ENCODE results near the gene BCAM.
"Not testable (repeated sequence)": the region's sequence is repeated elsewhere in the genome, so short reads cannot be mapped to it uniquely, and the experiment has no call there.

Gene BCAM

GRCh38 chr19:44776402-44777096 lies 32.4 kb upstream of the BCAM start:
- Mint-ChIP-seq H3K9me3 (no peaks in the 10 kb centered on the region), H3K4me1 (peaks cover 15% of the 10 kb centered on the region), H3K27me3 (ENCODE audit: low read depth) (peaks cover 12% of the 10 kb centered on the region), H3K4me3 (no peak overlapping the region), H3K27ac (peak overlapping the region in 1 of 3 experiments; percentile 43), H3K36me3 (ENCODE audit: low read depth) (no peaks in the 10 kb centered on the region)
- no peak for TF ChIP-seq CTCF (IDR thresholded peaks at IDR 0.05; ENCODE audit: unreplicated experiment in 3 of 3)

GRCh38 chr19:44777715-44778347 lies 31.1 kb upstream of the BCAM start, which contains the start of gene CBLC:
CBLC (plus strand) TSS chr19:44777890; CDS start chr19:44777932, 42 bp downstream.
- H3K4me3 Mint-ChIP-seq, result peak within 1 kb of the TSS in 1 of 3 experiments; percentile 9

GRCh38 chr19:44779150-44779549 lies 29.8 kb upstream of the BCAM start:
- TF ChIP-seq CTCF (IDR thresholded peaks at IDR 0.05; ENCODE audit: unreplicated experiment in 3 of 3), result no peak
- Mint-ChIP-seq H3K4me3 (no peak overlapping the region), H3K27ac (no peak overlapping the region), H3K27me3 (ENCODE audit: low read depth) (peaks cover 12% of the 10 kb centered on the region), H3K36me3 (ENCODE audit: low read depth) (no peaks in the 10 kb centered on the region), H3K4me1 (peaks cover 8% of the 10 kb centered on the region), H3K9me3 (no peaks in the 10 kb centered on the region)

More at GRCh38 chr19:44777715-44778347, 31.1 kb upstream of the BCAM start, which contains the start of gene CBLC:
- no peaks in the 10 kb centered on the region for H3K9me3 Mint-ChIP-seq
- H3K36me3 Mint-ChIP-seq (ENCODE audit: low read depth), result no peaks in the 10 kb centered on the region
- peaks cover 12% of the 10 kb centered on the region for H3K27me3 Mint-ChIP-seq (ENCODE audit: low read depth)
- H3K27ac Mint-ChIP-seq, result no peak within 1 kb of the TSS
- H3K4me1 Mint-ChIP-seq, result peaks cover 15% of the 10 kb centered on the region
- no peak for TF ChIP-seq CTCF (IDR thresholded peaks at IDR 0.05; ENCODE audit: unreplicated experiment in 3 of 3)

GRCh38 chr19:44781694-44782093 lies 27.2 kb upstream of the BCAM start:
- H3K9me3 Mint-ChIP-seq; H3K27me3 Mint-ChIP-seq (ENCODE audit: low read depth); H3K4me3 Mint-ChIP-seq; H3K27ac Mint-ChIP-seq; H3K36me3 Mint-ChIP-seq (ENCODE audit: low read depth): not testable (repeated sequence)
- H3K4me1 Mint-ChIP-seq, result peaks cover 11% of the 10 kb centered on the region

- Mint-ChIP-seq H3K36me3 (ENCODE audit: low read depth) (no peaks in the 10 kb centered on the region), H3K27ac (no peak overlapping the region), H3K9me3 (no peaks in the 10 kb centered on the region), H3K27me3 (ENCODE audit: low read depth) (peaks cover 4% of the 10 kb centered on the region), H3K4me1 (peaks cover 11% of the 10 kb centered on the region), H3K4me3 (no peak overlapping the region)
- no peak for TF ChIP-seq CTCF (IDR thresholded peaks at IDR 0.05; ENCODE audit: unreplicated experiment in 3 of 3)
Observed at GRCh38 chr19:44782729-44783128, 26.2 kb upstream of the BCAM start.

- H3K4me3 Mint-ChIP-seq, result no peak overlapping the region
- no peak for TF ChIP-seq CTCF (IDR thresholded peaks at IDR 0.05; ENCODE audit: unreplicated experiment in 3 of 3)
- peaks cover 11% of the 10 kb centered on the region for H3K4me1 Mint-ChIP-seq
- no peak overlapping the region for H3K27ac Mint-ChIP-seq
- no peaks in the 10 kb centered on the region for H3K9me3 Mint-ChIP-seq
- H3K36me3 Mint-ChIP-seq (ENCODE audit: low read depth), result no peaks in the 10 kb centered on the region
- peaks cover 4% of the 10 kb centered on the region for H3K27me3 Mint-ChIP-seq (ENCODE audit: low read depth)
Observed at GRCh38 chr19:44783545-44783944, 25.4 kb upstream of the BCAM start.

Data from nephron (organoid).